ENCODE results near the gene DUSP9. TPM values are rescaled to one million over a fixed set of nuclear protein-coding genes. Genes with fewer than 3 reads are reported as not detected.

DUSP9 gene
- total RNA-seq, 1 donor from 2014 or later, result not detected

DNA sequence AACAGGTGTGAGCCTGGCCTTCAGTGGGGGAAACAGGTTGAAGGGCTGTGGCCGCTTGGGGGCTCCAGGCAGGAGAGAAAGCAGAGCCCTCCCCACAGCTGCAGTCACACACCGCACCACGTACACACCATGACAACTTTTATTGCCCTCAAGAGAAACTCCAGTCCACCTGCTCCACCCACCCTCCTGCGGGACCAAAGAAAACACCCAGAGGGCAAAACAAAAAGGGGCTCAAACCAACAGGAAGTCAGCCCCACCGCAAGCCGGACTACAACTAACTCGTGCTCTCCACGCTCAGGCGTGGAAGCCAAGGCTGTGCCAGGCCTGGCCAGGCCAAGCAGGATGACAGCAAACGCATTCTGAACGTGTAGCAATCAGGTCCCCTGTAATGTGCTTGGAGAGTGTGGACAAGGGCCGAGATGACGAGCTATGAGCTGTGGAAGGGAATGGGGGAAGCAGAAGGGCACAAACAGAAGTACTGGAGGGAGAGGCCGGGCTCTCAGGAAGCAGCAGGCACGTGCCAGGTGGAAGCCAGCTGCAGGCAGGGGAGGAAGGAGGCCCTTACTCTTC lies 53.5 kb downstream of the DUSP9 start:
- Histone ChIP-seq H3K4me1 (peaks cover 48% of the 10 kb centered on the region), H3K4me3 (no peak overlapping the region), H3K36me3 (peaks cover 4% of the 10 kb centered on the region), H3K27me3 (ENCODE audit: low read depth) (no peaks in the 10 kb centered on the region), H3K9me3 (replicated peaks) (no peaks in the 10 kb centered on the region), H3K27ac (replicated peaks) (peak overlapping the region; percentile 86)
- DNase-seq, result no peak
- TF ChIP-seq, protein P1, sequence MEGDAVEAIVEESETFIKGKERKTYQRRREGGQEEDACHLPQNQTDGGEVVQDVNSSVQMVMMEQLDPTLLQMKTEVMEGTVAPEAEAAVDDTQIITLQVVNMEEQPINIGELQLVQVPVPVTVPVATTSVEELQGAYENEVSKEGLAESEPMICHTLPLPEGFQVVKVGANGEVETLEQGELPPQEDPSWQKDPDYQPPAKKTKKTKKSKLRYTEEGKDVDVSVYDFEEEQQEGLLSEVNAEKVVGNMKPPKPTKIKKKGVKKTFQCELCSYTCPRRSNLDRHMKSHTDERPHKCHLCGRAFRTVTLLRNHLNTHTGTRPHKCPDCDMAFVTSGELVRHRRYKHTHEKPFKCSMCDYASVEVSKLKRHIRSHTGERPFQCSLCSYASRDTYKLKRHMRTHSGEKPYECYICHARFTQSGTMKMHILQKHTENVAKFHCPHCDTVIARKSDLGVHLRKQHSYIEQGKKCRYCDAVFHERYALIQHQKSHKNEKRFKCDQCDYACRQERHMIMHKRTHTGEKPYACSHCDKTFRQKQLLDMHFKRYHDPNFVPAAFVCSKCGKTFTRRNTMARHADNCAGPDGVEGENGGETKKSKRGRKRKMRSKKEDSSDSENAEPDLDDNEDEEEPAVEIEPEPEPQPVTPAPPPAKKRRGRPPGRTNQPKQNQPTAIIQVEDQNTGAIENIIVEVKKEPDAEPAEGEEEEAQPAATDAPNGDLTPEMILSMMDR (IDR thresholded peaks at IDR 0.05; ENCODE audit: borderline replicate concordance), result no peak
- intact Hi-C loops (cut with micrococcal nuclease), result no loop called here

Other genes with a start within 250 kb of the DUSP9 start
- gene PNMA6E, start 245.9 kb upstream of the DUSP9 start, total RNA-seq, result not detected
- gene ZFP92, start 235.7 kb upstream of the DUSP9 start, total RNA-seq, result 0.49 TPM
- gene TREX2, start 201.1 kb upstream of the DUSP9 start, total RNA-seq, result not detected
- 17.0 TPM for gene HAUS7, start 176.6 kb upstream of the DUSP9 start, total RNA-seq
- 84.3 TPM for gene BGN, start 152.2 kb upstream of the DUSP9 start, total RNA-seq
- not detected for gene ATP2B3, start 129.6 kb upstream of the DUSP9 start, total RNA-seq
- gene CCNQ, start 48.1 kb upstream of the DUSP9 start, total RNA-seq, result 39.3 TPM
- gene PNCK, start 26.6 kb downstream of the DUSP9 start, total RNA-seq, result 6.1 TPM
- gene SLC6A8, start 40.7 kb downstream of the DUSP9 start, total RNA-seq, result 229 TPM
- 80.8 TPM for gene BCAP31, start 77.2 kb downstream of the DUSP9 start, total RNA-seq
- gene ABCD1, start 77.7 kb downstream of the DUSP9 start, total RNA-seq, result 16.0 TPM
- gene PLXNB3, start 117.0 kb downstream of the DUSP9 start, total RNA-seq, result 2.9 TPM
- gene SRPK3, start 133.8 kb downstream of the DUSP9 start, total RNA-seq, result 52.8 TPM
- 72.5 TPM for gene IDH3G, start 147.2 kb downstream of the DUSP9 start, total RNA-seq
- 123 TPM for gene SSR4, start 147.5 kb downstream of the DUSP9 start, total RNA-seq
- gene PDZD4, start 183.3 kb downstream of the DUSP9 start, total RNA-seq, result 4.5 TPM
- gene L1CAM, start 239.0 kb downstream of the DUSP9 start, total RNA-seq, result 4.0 TPM